Loucy (cell line): ENCODE results near the gene NUP107.
"Not testable (repeated sequence)": the region's sequence is repeated elsewhere in the genome, so short reads cannot be mapped to it uniquely, and the experiment has no call there.

ENCODE experiments used
- H2AFZ ChIP-seq: fragments of 200-600 bp; sonication (generic); 2 replicates; pipeline ENCODE4 v1.6.0; 2016; ENCODE audit warnings: antibody characterized with exemption, mild to moderate bottlenecking, low read length, moderate library complexity
- H3F3A ChIP-seq: fragments of 200-600 bp; 2 replicates; pipeline ENCODE4 v1.6.0; 2016; ENCODE audit warnings: antibody characterized with exemption, low read depth, mild to moderate bottlenecking
- H3K27me3 ChIP-seq: fragments of 200-600 bp; sonication (generic); 2 replicates; pipeline ENCODE4 v1.6.1; 2014; ENCODE audit warnings: low read length, mild to moderate bottlenecking; ENCODE audit not compliant: insufficient read depth, poor library complexity, severe bottlenecking
- H3K36me3 ChIP-seq: fragments of 200-600 bp; sonication (generic); 2 replicates; pipeline ENCODE4 v1.6.1; 2016; ENCODE audit warnings: low read length; ENCODE audit not compliant: insufficient read depth
- H3K4me1 ChIP-seq: fragments of 200-600 bp; sonication (generic); 2 replicates; pipeline ENCODE4 v1.5.1; 2014; ENCODE audit warnings: low read length, mild to moderate bottlenecking; ENCODE audit not compliant: insufficient read depth, poor library complexity, severe bottlenecking
- H3K4me2 ChIP-seq: fragments of 200-600 bp; sonication (generic); 2 replicates; pipeline ENCODE4 v1.6.0; 2014; ENCODE audit warnings: antibody characterized with exemption, low read length, low read depth, mild to moderate bottlenecking; ENCODE audit not compliant: poor library complexity, severe bottlenecking
- H3K4me3 ChIP-seq: fragments of 200-600 bp; sonication (generic); 2 replicates; pipeline ENCODE4 v1.5.1; 2014; ENCODE audit warnings: low read length, mild to moderate bottlenecking, mixed read lengths; ENCODE audit not compliant: poor library complexity, severe bottlenecking
- H3K79me2 ChIP-seq: fragments of 200-600 bp; sonication (generic); 2 replicates; pipeline ENCODE4 v1.6.1; 2014; ENCODE audit warnings: low read length; ENCODE audit not compliant: insufficient read depth
- H3K9ac ChIP-seq: fragments of 200-600 bp; sonication (generic); 2 replicates; pipeline ENCODE4 v1.6.0; 2014; ENCODE audit warnings: mild to moderate bottlenecking, low read depth, low read length, moderate library complexity; ENCODE audit not compliant: poor library complexity, severe bottlenecking
- H3K9me2 ChIP-seq: fragments of 200-600 bp; sonication (generic); replicated peaks from 2 replicates; pipeline ENCODE4 v1.6.1; 2016; ENCODE audit warnings: low read depth, low read length, mixed read lengths
- H3K9me3 ChIP-seq: fragments of 200-600 bp; sonication (generic); 2 replicates; pipeline ENCODE4 v1.6.1; 2014; ENCODE audit warnings: mild to moderate bottlenecking, antibody characterized with exemption, low read length, low read depth; ENCODE audit not compliant: insufficient read depth
- H4K20me1 ChIP-seq: fragments of 200-600 bp; sonication (generic); 2 replicates; pipeline ENCODE4 v1.6.0; 2014; ENCODE audit warnings: antibody characterized with exemption, low read length, mild to moderate bottlenecking; ENCODE audit not compliant: insufficient read depth, poor library complexity, severe bottlenecking
- CTCF ChIP-seq: fragments of 200-600 bp; sonication (generic); conservative IDR thresholded peaks from 2 replicates; pipeline ENCODE4 v1.5.1; 2014; ENCODE audit warnings: mild to moderate bottlenecking, antibody characterized with exemption, low read length
- EZH2phosphoT487 ChIP-seq: fragments of 200-600 bp; IDR thresholded peaks from 2 replicates; pipeline ENCODE4 v1.6.1; 2018; ENCODE audit warnings: antibody characterized with exemption, mild to moderate bottlenecking, moderate library complexity, borderline replicate concordance

NUP107 gene

GRCh38 chr12:68686595-68687521 is at the start of gene NUP107:
NUP107 (plus strand) TSS chr12:68686978; CDS start chr12:68687066, 88 bp downstream.
- H3K36me3 ChIP-seq: peaks cover 17% of the 10 kb centered on the region; the same call in 1 of the 2 replicates
- H4K20me1 ChIP-seq: peaks cover 16% of the 10 kb centered on the region
- no peaks in the 10 kb centered on the region for H3K9me3 ChIP-seq
- H3K4me3 ChIP-seq: peak within 1 kb of the TSS; percentile 96
- H3K9ac ChIP-seq: peak within 1 kb of the TSS; percentile 84
- no peaks in the 10 kb centered on the region for H3K27me3 ChIP-seq
- H3K79me2 ChIP-seq: peaks cover 57% of the 10 kb centered on the region
- no peaks in the 10 kb centered on the region for H3K9me2 ChIP-seq
- H3K4me2 ChIP-seq: peak within 1 kb of the TSS; percentile 91
- TF ChIP-seq CTCF (no peak), EZH2phosphoT487 (no peak)
- peak within 1 kb of the TSS; percentile 90 for H2AFZ ChIP-seq
- H3K4me1 ChIP-seq: peaks cover 35% of the 10 kb centered on the region
- H3F3A ChIP-seq: no peaks in the 10 kb centered on the region

GRCh38 chr12:68637439-68637838 is 49.3 kb upstream of the NUP107 start:
- Histone ChIP-seq H3K9ac (peak overlapping the region; percentile 24), H3K4me1 (peaks cover 59% of the 10 kb centered on the region), H3K4me3 (peak overlapping the region; percentile 38), H3F3A (peaks cover 12% of the 10 kb centered on the region), H3K79me2 (peaks cover 100% of the 10 kb centered on the region), H3K4me2 (peak overlapping the region; percentile 53), H4K20me1 (peaks cover 93% of the 10 kb centered on the region)
- H2AFZ ChIP-seq, H3K9me3 ChIP-seq, H3K36me3 ChIP-seq, H3K9me2 ChIP-seq, H3K27me3 ChIP-seq: not testable (repeated sequence)

GRCh38 chr12:68638171-68638570 is 48.6 kb upstream of the NUP107 start:
- Histone ChIP-seq H3F3A (peaks cover 12% of the 10 kb centered on the region), H3K4me2 (peak overlapping the region; percentile 53), H2AFZ (no peak overlapping the region), H3K9me2 (no peaks in the 10 kb centered on the region), H3K4me1 (peaks cover 55% of the 10 kb centered on the region), H3K4me3 (peak overlapping the region; percentile 38), H4K20me1 (peaks cover 93% of the 10 kb centered on the region), H3K9me3 (no peaks in the 10 kb centered on the region), H3K79me2 (peaks cover 100% of the 10 kb centered on the region), H3K9ac (peak overlapping the region; percentile 24), H3K36me3 (peaks cover 7% of the 10 kb centered on the region; the same call in 1 of the 2 replicates), H3K27me3 (no peaks in the 10 kb centered on the region)
- TF ChIP-seq CTCF: no peak
